GM23248 (cell line): ENCODE results near the gene RAD21L1.

Source experiments
- EZH2 ChIP-seq: fragments of 200-600 bp; sonication (generic); IDR thresholded peaks from 2 replicates; pipeline ENCODE4 v1.6.1; 2018; ENCODE audit warnings: antibody characterized with exemption, mild to moderate bottlenecking; ENCODE audit not compliant: insufficient read depth, poor library complexity, severe bottlenecking
- EZH2phosphoT487 ChIP-seq: fragments of 200-600 bp; sonication (generic); IDR thresholded peaks from 2 replicates; pipeline ENCODE4 v1.6.1; 2018; ENCODE audit warnings: antibody characterized with exemption, moderate library complexity, mild to moderate bottlenecking, low read depth; ENCODE audit not compliant: insufficient read depth

GRCh38 chr20:1297486-1297885, 71.6 kb downstream of the RAD21L1 start:
- TF ChIP-seq EZH2phosphoT487 (no peak), EZH2 (no peak)
